MM.1S (cell line): ENCODE measurements around the gene TMEM43.

Experiments
- CTCF ChIP-seq: fragments of 300-600 bp; sonication (generic); IDR thresholded peaks from 2 replicates; pipeline ENCODE4 v1.5.1; 2016; ENCODE audit warnings: antibody characterized with exemption, low read length, mixed read lengths
- EZH2 ChIP-seq: fragments of 300-600 bp; sonication (generic); optimal IDR thresholded peaks from 2 replicates; pipeline ENCODE3; 2017; ENCODE audit warnings: low read depth, mild to moderate bottlenecking, antibody characterized with exemption, low read length, mixed read lengths
- EZH2phosphoT487 ChIP-seq: fragments of 300-600 bp; sonication (generic); IDR thresholded peaks from 2 replicates; pipeline ENCODE4 v1.6.1; 2018; ENCODE audit warnings: antibody characterized with exemption, low read length

GRCh38 chr3:14138109-14138877, 13.4 kb downstream of the TMEM43 start:
- TF ChIP-seq CTCF (no peak), EZH2 (no peak), EZH2phosphoT487 (no peak)
